Measurements from ENCODE around the gene KDM2A.

DNA sequence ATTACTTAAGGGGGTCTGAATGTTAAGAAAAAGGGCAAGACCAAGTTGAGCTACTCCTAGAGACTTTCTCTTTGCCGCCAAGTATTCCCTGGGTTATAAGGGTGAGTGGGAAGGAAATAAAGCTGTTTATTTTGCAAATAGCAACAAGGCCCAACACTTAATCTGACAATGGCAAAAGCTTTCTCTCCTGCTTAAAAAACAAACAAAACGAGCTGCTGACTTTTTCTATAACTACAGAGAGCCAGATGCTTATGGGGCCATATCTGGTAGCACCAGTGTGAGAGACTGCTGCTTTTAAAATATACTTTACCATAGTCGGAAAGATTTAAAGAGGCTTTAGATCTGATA lies 2.3 kb upstream of the KDM2A start:
- TF ChIP-seq POLR2AphosphoS5 (IDR thresholded peaks at IDR 0.05) (no peak), POLR2A (IDR thresholded peaks at IDR 0.05) (no peak)
- TF ChIP-seq, protein P1, sequence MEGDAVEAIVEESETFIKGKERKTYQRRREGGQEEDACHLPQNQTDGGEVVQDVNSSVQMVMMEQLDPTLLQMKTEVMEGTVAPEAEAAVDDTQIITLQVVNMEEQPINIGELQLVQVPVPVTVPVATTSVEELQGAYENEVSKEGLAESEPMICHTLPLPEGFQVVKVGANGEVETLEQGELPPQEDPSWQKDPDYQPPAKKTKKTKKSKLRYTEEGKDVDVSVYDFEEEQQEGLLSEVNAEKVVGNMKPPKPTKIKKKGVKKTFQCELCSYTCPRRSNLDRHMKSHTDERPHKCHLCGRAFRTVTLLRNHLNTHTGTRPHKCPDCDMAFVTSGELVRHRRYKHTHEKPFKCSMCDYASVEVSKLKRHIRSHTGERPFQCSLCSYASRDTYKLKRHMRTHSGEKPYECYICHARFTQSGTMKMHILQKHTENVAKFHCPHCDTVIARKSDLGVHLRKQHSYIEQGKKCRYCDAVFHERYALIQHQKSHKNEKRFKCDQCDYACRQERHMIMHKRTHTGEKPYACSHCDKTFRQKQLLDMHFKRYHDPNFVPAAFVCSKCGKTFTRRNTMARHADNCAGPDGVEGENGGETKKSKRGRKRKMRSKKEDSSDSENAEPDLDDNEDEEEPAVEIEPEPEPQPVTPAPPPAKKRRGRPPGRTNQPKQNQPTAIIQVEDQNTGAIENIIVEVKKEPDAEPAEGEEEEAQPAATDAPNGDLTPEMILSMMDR (IDR thresholded peaks at IDR 0.05), result no peak
